H9 (cell line): ENCODE measurements around the gene AQP7. TPM values are rescaled to one million over a fixed set of nuclear protein-coding genes. Genes with fewer than 3 reads are reported as not detected.

Experiments used
- DNase-seq: peaks from one replicate; pipeline ENCODE4 v3.0.0-alpha.2; 2017
- H2AFZ ChIP-seq: one replicate; pipeline ENCODE4 v1.6.1; 2013; ENCODE audit warnings: mild to moderate bottlenecking, low read length, control low read depth, moderate library complexity
- H2AK5ac ChIP-seq: 2 replicates; pipeline ENCODE4 v1.6.1; 2013; ENCODE audit warnings: low read length, control low read depth, mixed read lengths; ENCODE audit not compliant: insufficient read length
- H2BK120ac ChIP-seq: one replicate; pipeline ENCODE4 v1.6.1; 2013; ENCODE audit warnings: low read depth, mild to moderate bottlenecking, low read length, control low read depth, inconsistent platforms; ENCODE audit not compliant: poor library complexity, severe bottlenecking
- H2BK12ac ChIP-seq: 2 replicates; pipeline ENCODE4 v1.6.1; 2013; ENCODE audit warnings: low read length, control low read depth, mixed read lengths, low read depth; ENCODE audit not compliant: insufficient read length
- H2BK15ac ChIP-seq: 2 replicates; pipeline ENCODE4 v1.6.1; 2013; ENCODE audit warnings: low read depth, low read length, control low read depth
- H2BK20ac ChIP-seq: one replicate; pipeline ENCODE4 v1.6.1; 2013; ENCODE audit warnings: low read depth, mild to moderate bottlenecking, low read length, control low read depth, inconsistent platforms; ENCODE audit not compliant: poor library complexity, severe bottlenecking
- H2BK5ac ChIP-seq: 2 replicates; pipeline ENCODE4 v1.6.1; 2013; ENCODE audit warnings: low read length, control low read depth, mixed read lengths; ENCODE audit not compliant: insufficient read length
- H3K14ac ChIP-seq: 2 replicates; pipeline ENCODE4 v1.6.1; 2013; ENCODE audit warnings: low read length, control low read depth; ENCODE audit not compliant: insufficient read depth
- H3K18ac ChIP-seq: 2 replicates; pipeline ENCODE4 v1.6.1; 2013; ENCODE audit warnings: low read depth, mild to moderate bottlenecking, mixed read lengths, low read length, control low read depth; ENCODE audit not compliant: insufficient read length
- H3K23ac ChIP-seq: 2 replicates; pipeline ENCODE4 v1.6.1; 2013; ENCODE audit warnings: low read length, control low read depth, mixed read lengths, low read depth; ENCODE audit not compliant: insufficient read length
- H3K23me2 ChIP-seq: 2 replicates; pipeline ENCODE4 v1.6.1; 2013; ENCODE audit warnings: low read depth, mild to moderate bottlenecking, mixed read lengths, low read length, control low read depth; ENCODE audit not compliant: insufficient read length, poor library complexity, severe bottlenecking
- H3K27ac ChIP-seq: 2 replicates; pipeline ENCODE4 v1.5.1; 2013; ENCODE audit warnings: low read length, control low read depth, mixed read lengths, low read depth; ENCODE audit not compliant: insufficient read length
- H3K27me3 ChIP-seq: 2 replicates; pipeline ENCODE4 v1.6.1; 2013; ENCODE audit warnings: low read length, control low read depth, inconsistent platforms; ENCODE audit not compliant: insufficient read depth
- H3K4ac ChIP-seq: 2 replicates; pipeline ENCODE4 v1.6.1; 2013; ENCODE audit warnings: low read depth, mild to moderate bottlenecking, control low read depth, inconsistent platforms, low read length, moderate library complexity
- H3K4me1 ChIP-seq: 2 replicates; pipeline ENCODE4 v1.6.1; 2013; ENCODE audit warnings: low read length, control low read depth, inconsistent platforms; ENCODE audit not compliant: insufficient read depth
- H3K4me2 ChIP-seq: 2 replicates; pipeline ENCODE4 v1.6.1; 2013; ENCODE audit warnings: low read length, control low read depth, mixed read lengths; ENCODE audit not compliant: insufficient read length, insufficient read depth
- H3K56ac ChIP-seq: 2 replicates; pipeline ENCODE4 v1.6.1; 2013; ENCODE audit warnings: low read depth, mild to moderate bottlenecking, mixed read lengths, low read length, control low read depth; ENCODE audit not compliant: insufficient read length
- H3K79me1 ChIP-seq: 2 replicates; pipeline ENCODE4 v1.6.1; 2013; ENCODE audit warnings: low read depth, mild to moderate bottlenecking, moderate library complexity, low read length, control low read depth, inconsistent platforms; ENCODE audit not compliant: insufficient read depth, poor library complexity, severe bottlenecking
- H3K79me2 ChIP-seq: 2 replicates; pipeline ENCODE4 v1.6.1; 2013; ENCODE audit warnings: low read length, control low read depth, inconsistent platforms; ENCODE audit not compliant: insufficient read depth
- H3K9ac ChIP-seq: 2 replicates; pipeline ENCODE4 v1.6.1; 2013; ENCODE audit warnings: low read length, control low read depth, mixed read lengths; ENCODE audit not compliant: insufficient read length; ENCODE audit errors: extremely low read depth
- H3K9me3 ChIP-seq: one replicate; pipeline ENCODE4 v1.6.1; 2013; ENCODE audit warnings: low read depth, low read length, inconsistent platforms; ENCODE audit not compliant: control insufficient read depth
- H3T11ph ChIP-seq: one replicate; pipeline ENCODE4 v1.6.1; 2013; ENCODE audit warnings: mild to moderate bottlenecking, low read length, control low read depth, inconsistent platforms
- H4K20me1 ChIP-seq: one replicate; pipeline ENCODE4 v1.6.1; 2013; ENCODE audit not compliant: control insufficient read depth, insufficient read length, insufficient read depth
- H4K5ac ChIP-seq: 2 replicates; pipeline ENCODE4 v1.6.1; 2013; ENCODE audit warnings: low read depth, mild to moderate bottlenecking, mixed read lengths, low read length, control low read depth; ENCODE audit not compliant: insufficient read length
- H4K8ac ChIP-seq: replicated peaks from 2 replicates; pipeline ENCODE4 v1.6.1; 2013; ENCODE audit warnings: low read length, control low read depth, mixed read lengths, low read depth; ENCODE audit not compliant: insufficient read length
- H4K91ac ChIP-seq: 2 replicates; pipeline ENCODE4 v1.6.1; 2013; ENCODE audit warnings: low read depth, mild to moderate bottlenecking, moderate library complexity, mixed read lengths, low read length, control low read depth; ENCODE audit not compliant: insufficient read length
- H3K27ac Mint-ChIP-seq, 3 experiments: 2 replicates in 2 of 3; 3 replicates in 1 of 3; pipeline ENCODE4 v1.8.0; 2020 to 2021; ENCODE audit warnings: mixed read lengths in 3 of 3, mild to moderate bottlenecking in 1 of 3, moderate library complexity in 1 of 3
- H3K27me3 Mint-ChIP-seq: 2 replicates; pipeline ENCODE4 v1.8.0; 2021; ENCODE audit warnings: low read depth, mild to moderate bottlenecking, moderate library complexity, mixed read lengths
- H3K36me3 Mint-ChIP-seq, 3 experiments: 2 replicates in 2 of 3; 3 replicates in 1 of 3; pipeline ENCODE4 v1.8.0; 2020 to 2021; ENCODE audit warnings: low read depth in 3 of 3, mixed read lengths in 3 of 3; ENCODE audit not compliant: insufficient read depth in 1 of 3
- H3K4me1 Mint-ChIP-seq, 2 experiments: 2 replicates each; pipeline ENCODE4 v1.8.0; 2020; ENCODE audit warnings: mixed read lengths in 2 of 2
- H3K4me3 Mint-ChIP-seq, 2 experiments: 2 replicates in 1 of 2; 3 replicates in 1 of 2; pipeline ENCODE4 v1.8.0; 2020 to 2021; ENCODE audit warnings: mild to moderate bottlenecking in 2 of 2, mixed read lengths in 2 of 2, moderate library complexity in 1 of 2
- H3K9me3 Mint-ChIP-seq, 2 experiments: 2 replicates in 1 of 2; 3 replicates in 1 of 2; pipeline ENCODE4 v1.8.0; 2020; ENCODE audit warnings: mild to moderate bottlenecking in 2 of 2, mixed read lengths in 2 of 2, moderate library complexity in 1 of 2
- CTCF ChIP-seq: fragments of 200-600 bp; sonication (generic); conservative IDR thresholded peaks from 3 replicates; pipeline ENCODE4 v1.8.0; 2021; ENCODE audit warnings: antibody characterized with exemption, mild to moderate bottlenecking
- WGBS: extraction: QIAGEN DNeasy Blood & Tissue Kit; methylation state at CpG from one replicate; pipeline ENCODE4 v1.1.7; 2013; ENCODE audit warnings: missing lambda C conversion rate, low lambda C conversion rate, mixed read lengths; ENCODE audit not compliant: insufficient read length; ENCODE audit errors: extremely low coverage; 5-methylcytosine and 5-hydroxymethylcytosine counted together
- total RNA-seq: library from RNA; stranded (reverse); gene quantifications from 2 replicates; pipeline ENCODE4 v1.2.1, GENCODE V29; 2021

Gene AQP7
- total RNA-seq, 1 experiment from 2014 or later, result not detected

GRCh38 chr9:33446240-33446945 lies 44.0 kb upstream of the AQP7 start:
- no peak overlapping the region for H2AFZ ChIP-seq
- no CpG with 5 or more reads among the region's 12 CpGs for WGBS

More at GRCh38 chr9:33446240-33446945, 44.0 kb upstream of the AQP7 start:
- Mint-ChIP-seq H3K4me1 (peaks cover 26 to 45% of the 10 kb centered on the region in 2 experiments), H3K4me3 (peak overlapping the region; percentile 73 to 87), H3K36me3 (no peaks in the 10 kb centered on the region), H3K9me3 (no peaks in the 10 kb centered on the region), H3K27me3 (peaks cover 50% of the 10 kb centered on the region), H3K27ac (peak overlapping the region in 1 of 3 experiments; percentile 48; a peak in 1 of 7 replicates)
- no peak overlapping the region for H2BK5ac ChIP-seq
- no peak overlapping the region for H2BK15ac ChIP-seq
- H4K5ac ChIP-seq, result no peak overlapping the region
- no peak overlapping the region for H2BK120ac ChIP-seq
- H3K79me1 ChIP-seq, result no peaks in the 10 kb centered on the region
- no peak overlapping the region for H3K4ac ChIP-seq
- H4K91ac ChIP-seq, result no peak overlapping the region
- no peak overlapping the region for H3K9ac ChIP-seq
- H3K23ac ChIP-seq, result no peak overlapping the region
- H2AK5ac ChIP-seq, result no peak overlapping the region
- no peak overlapping the region for H2BK12ac ChIP-seq
- H3K4me1 ChIP-seq, result peaks cover 4% of the 10 kb centered on the region; the same call in 1 of the 2 replicates
- no peak overlapping the region for H2BK20ac ChIP-seq
- no peak overlapping the region for H3K27ac ChIP-seq
- H3K14ac ChIP-seq, result no peak overlapping the region
- no peaks in the 10 kb centered on the region for H3K9me3 ChIP-seq
- H3K18ac ChIP-seq, result no peak overlapping the region
- H3K4me2 ChIP-seq, result peak overlapping the region; percentile 79
- no peaks in the 10 kb centered on the region for H3K79me2 ChIP-seq
- H3K56ac ChIP-seq, result no peak overlapping the region
- H3K23me2 ChIP-seq, result peaks cover 6% of the 10 kb centered on the region
- peaks cover 4% of the 10 kb centered on the region; the same call in 1 of the 2 replicates for H3K27me3 ChIP-seq
- no peaks in the 10 kb centered on the region for H4K20me1 ChIP-seq
- H4K8ac ChIP-seq, result no peak overlapping the region
- no peak overlapping the region for H3T11ph ChIP-seq
- no peak for TF ChIP-seq CTCF
- no peak for DNase-seq
